ENCODE data around the gene ASB3. TPM values are rescaled to one million over a fixed set of nuclear protein-coding genes. Genes with fewer than 3 reads are reported as not detected.

ASB3 gene
- total and polyA plus RNA-seq, 7 experiments from 2014 or later = 15.0 to 43.2 (median 27.2) TPM

- Mint-ChIP-seq H3K9me3 (peaks cover 0 to 5% (median 0%) of the 10 kb centered on the region in 11 donors), H3K27ac (peak overlapping the region in 6 of 9 donors; percentile 2 to 59 (median 14)), H3K27me3 (no peaks in the 10 kb centered on the region), H3K4me1 (peaks cover 29 to 65% (median 49%) of the 10 kb centered on the region in 7 donors), H3K4me3 (peak overlapping the region in 1 of 10 donors; percentile 56), H3K36me3 (peaks cover 6 to 35% (median 17%) of the 10 kb centered on the region in 5 donors)
- peaks cover 0 to 7% (median 4%) of the 10 kb centered on the region in 3 experiments for H3K36me3 ChIP-seq (ENCODE audit: control insufficient read depth in 2 of 3, insufficient read depth in 3 of 3, low read length in 3 of 3)
- H3K27me3 ChIP-seq (ENCODE audit: control insufficient read depth in 2 of 2, insufficient read depth in 2 of 2, low read length in 2 of 2) = no peaks in the 10 kb centered on the region
- H3K4me1 ChIP-seq (ENCODE audit: control insufficient read depth in 2 of 2, insufficient read depth in 2 of 2, low read length in 2 of 2) = peaks cover 1 to 14% of the 10 kb centered on the region in 2 donors
- ChIA-PET CTCF (no interaction called here), POLR2A (interaction anchor here (2.7 kb wide), 1 partner anchor 12 kb away, joined by 7 read pairs; the partner anchor contains the start of gene CHAC2)
- no peak overlapping the region for H3K4me3 ChIP-seq (ENCODE audit: low read length)
- no peak overlapping the region for H3K27ac ChIP-seq (ENCODE audit: low read depth, low read length)
- ATAC-seq = no peak
- no peak for DNase-seq
- intact Hi-C loops (cut with micrococcal nuclease) = loop anchor here in 1 of 2 donors (10.0 kb wide), 1 partner anchor 1265 kb away; no protein-coding TSS in a partner anchor
- H3K9me3 ChIP-seq (ENCODE audit: control insufficient read depth in 2 of 3, low read length in 3 of 3) = no peaks in the 10 kb centered on the region
Observed at GRCh38 chr2:53780056-53780455, 6.7 kb downstream of the ASB3 start.

GRCh38 chr2:53778536-53779162, 8.1 kb downstream of the ASB3 start:
- H3K27me3 Mint-ChIP-seq = no peaks in the 10 kb centered on the region
- Histone ChIP-seq H3K36me3 (ENCODE audit: control insufficient read depth in 2 of 3, insufficient read depth in 3 of 3, low read length in 3 of 3) (peaks cover 0 to 7% (median 4%) of the 10 kb centered on the region in 3 experiments), H3K27ac (ENCODE audit: low read depth, low read length) (no peak overlapping the region), H3K9me3 (ENCODE audit: control insufficient read depth in 2 of 3, low read length in 3 of 3) (no peaks in the 10 kb centered on the region), H3K27me3 (ENCODE audit: control insufficient read depth in 2 of 2, insufficient read depth in 2 of 2, low read length in 2 of 2) (no peaks in the 10 kb centered on the region), H3K4me1 (ENCODE audit: control insufficient read depth in 2 of 2, insufficient read depth in 2 of 2, low read length in 2 of 2) (no peaks in the 10 kb centered on the region), H3K4me3 (ENCODE audit: low read length) (no peak overlapping the region)
- ChIA-PET CTCF (no interaction called here), POLR2A (interaction anchor here (0.6 kb wide), 1 partner anchor 8 kb away, joined by 4 read pairs; no protein-coding TSS in a partner anchor)
- DNase-seq (no peak), ATAC-seq (peak; percentile 55)
- H3K4me1 Mint-ChIP-seq = peaks cover 22 to 53% (median 39%) of the 10 kb centered on the region in 7 donors
- H3K27ac Mint-ChIP-seq = peak overlapping the region in 2 of 9 donors; percentile 54 to 71
- peaks cover 0 to 5% (median 0%) of the 10 kb centered on the region in 11 donors for H3K9me3 Mint-ChIP-seq
- no peak overlapping the region for H3K4me3 Mint-ChIP-seq
- intact Hi-C loops (cut with micrococcal nuclease) = no loop called here
- H3K36me3 Mint-ChIP-seq = peaks cover 6 to 40% (median 20%) of the 10 kb centered on the region in 5 donors

- ATAC-seq (no peak), DNase-seq (no peak)
- Mint-ChIP-seq H3K27ac (peak overlapping the region in 8 of 9 donors; percentile 2 to 85 (median 11)), H3K4me3 (no peak overlapping the region), H3K9me3 (peaks cover 0 to 7% (median 0%) of the 10 kb centered on the region in 11 donors), H3K36me3 (peaks cover 6 to 45% (median 21%) of the 10 kb centered on the region in 5 donors), H3K27me3 (no peaks in the 10 kb centered on the region), H3K4me1 (peaks cover 21 to 43% (median 31%) of the 10 kb centered on the region in 7 donors)
- H3K27ac ChIP-seq (ENCODE audit: low read depth, low read length) = no peak overlapping the region
- ChIA-PET POLR2A (interaction anchor here (0.7 to 3.6 kb wide), 5 partner anchors 8 to 840 kb away, joined by 3 to 17 read pairs (median 6); partner anchors contain the start of genes CHAC2 and ERLEC1), CTCF (no interaction called here)
- H3K4me3 ChIP-seq (ENCODE audit: low read length) = no peak overlapping the region
- H3K36me3 ChIP-seq (ENCODE audit: control insufficient read depth in 2 of 3, insufficient read depth in 3 of 3, low read length in 3 of 3) = peaks cover 0 to 7% (median 4%) of the 10 kb centered on the region in 3 experiments
- intact Hi-C loops (cut with micrococcal nuclease) = no loop called here
- no peaks in the 10 kb centered on the region for H3K4me1 ChIP-seq (ENCODE audit: control insufficient read depth in 2 of 2, insufficient read depth in 2 of 2, low read length in 2 of 2)
- no peaks in the 10 kb centered on the region for H3K9me3 ChIP-seq (ENCODE audit: control insufficient read depth in 2 of 3, low read length in 3 of 3)
- no peaks in the 10 kb centered on the region for H3K27me3 ChIP-seq (ENCODE audit: control insufficient read depth in 2 of 2, insufficient read depth in 2 of 2, low read length in 2 of 2)
Observed at GRCh38 chr2:53777134-53777533, 9.6 kb downstream of the ASB3 start.

- no peaks in the 10 kb centered on the region for H3K9me3 ChIP-seq (ENCODE audit: control insufficient read depth in 2 of 3, low read length in 3 of 3)
- POLR2A ChIA-PET = interaction anchor here (0.6 to 4.2 kb wide), 3 partner anchors 9 to 16 kb away, joined by 4 to 59 read pairs (median 4); partner anchors contain the start of genes ASB3 and ERLEC1
- CTCF ChIA-PET = interaction anchor here (2.0 kb wide), 1 partner anchor 16 kb away, joined by 7 read pairs; the partner anchor contains the start of genes ASB3 and ERLEC1
- H3K4me1 ChIP-seq (ENCODE audit: control insufficient read depth in 2 of 2, insufficient read depth in 2 of 2, low read length in 2 of 2) = peaks cover 0 to 8% of the 10 kb centered on the region in 2 donors
- Mint-ChIP-seq H3K27ac (peak overlapping the region in 2 of 9 donors; percentile 41 to 68), H3K36me3 (peaks cover 0 to 18% (median 6%) of the 10 kb centered on the region in 5 donors), H3K9me3 (peaks cover 0 to 2% (median 0%) of the 10 kb centered on the region in 11 donors), H3K4me3 (no peak overlapping the region), H3K27me3 (no peaks in the 10 kb centered on the region), H3K4me1 (peaks cover 7 to 46% (median 39%) of the 10 kb centered on the region in 7 donors)
- H3K27ac ChIP-seq (ENCODE audit: low read depth, low read length) = no peak overlapping the region
- no peak overlapping the region for H3K4me3 ChIP-seq (ENCODE audit: low read length)
- intact Hi-C loops (cut with micrococcal nuclease) = no loop called here
- ATAC-seq (no peak), DNase-seq (no peak)
- no peaks in the 10 kb centered on the region for H3K27me3 ChIP-seq (ENCODE audit: control insufficient read depth in 2 of 2, insufficient read depth in 2 of 2, low read length in 2 of 2)
- H3K36me3 ChIP-seq (ENCODE audit: control insufficient read depth in 2 of 3, insufficient read depth in 3 of 3, low read length in 3 of 3) = peaks cover 0 to 4% (median 0%) of the 10 kb centered on the region in 3 experiments
Observed at GRCh38 chr2:53770264-53770663, 16.5 kb downstream of the ASB3 start.

GRCh38 chr2:53769318-53769945, 17.3 kb downstream of the ASB3 start:
- H3K9me3 ChIP-seq (ENCODE audit: control insufficient read depth in 2 of 3, low read length in 3 of 3) = no peaks in the 10 kb centered on the region
- no peaks in the 10 kb centered on the region for H3K27me3 Mint-ChIP-seq
- DNase-seq (no peak), ATAC-seq (no peak)
- no peaks in the 10 kb centered on the region for H3K27me3 ChIP-seq (ENCODE audit: control insufficient read depth in 2 of 2, insufficient read depth in 2 of 2, low read length in 2 of 2)
- H3K4me1 Mint-ChIP-seq = peaks cover 7 to 46% (median 39%) of the 10 kb centered on the region in 7 donors
- peaks cover 0 to 23% (median 7%) of the 10 kb centered on the region in 5 donors for H3K36me3 Mint-ChIP-seq
- ChIA-PET POLR2A (interaction anchor here (2.3 to 4.2 kb wide), 2 partner anchors 7 to 17 kb away, joined by 17 to 59 read pairs; partner anchors contain the start of genes ASB3 and ERLEC1), CTCF (interaction anchor here (2.0 kb wide), 1 partner anchor 17 kb away, joined by 7 read pairs; the partner anchor contains the start of genes ASB3 and ERLEC1)
- peaks cover 0 to 8% of the 10 kb centered on the region in 2 donors for H3K4me1 ChIP-seq (ENCODE audit: control insufficient read depth in 2 of 2, insufficient read depth in 2 of 2, low read length in 2 of 2)
- H3K9me3 Mint-ChIP-seq = peaks cover 0 to 2% (median 0%) of the 10 kb centered on the region in 11 donors
- no peak overlapping the region for H3K27ac ChIP-seq (ENCODE audit: low read depth, low read length)
- intact Hi-C loops (cut with micrococcal nuclease) = loop anchor here (2.0 to 5.0 kb wide), 6 partner anchors 203 to 1849 kb away; partner anchors contain the start of genes PSME4 (in 2 of the 2), ACYP2 (in 1 of the 2), CCDC88A (in 1 of the 2) and CLHC1 (in 1 of the 2)
- no peak overlapping the region for H3K4me3 ChIP-seq (ENCODE audit: low read length)
- H3K4me3 Mint-ChIP-seq = peak overlapping the region in 2 of 10 donors; percentile 16 to 39
- peaks cover 0 to 4% (median 0%) of the 10 kb centered on the region in 3 experiments for H3K36me3 ChIP-seq (ENCODE audit: control insufficient read depth in 2 of 3, insufficient read depth in 3 of 3, low read length in 3 of 3)
- peak overlapping the region in 2 of 9 donors; percentile 16 to 68 for H3K27ac Mint-ChIP-seq

GRCh38 chr2:53768242-53768542, 18.6 kb downstream of the ASB3 start:
- Histone ChIP-seq H3K36me3 (ENCODE audit: control insufficient read depth in 2 of 3, insufficient read depth in 3 of 3, low read length in 3 of 3) (peaks cover 0 to 6% (median 0%) of the 10 kb centered on the region in 3 experiments), H3K27ac (ENCODE audit: low read depth, low read length) (peak overlapping the region; percentile 86), H3K9me3 (ENCODE audit: control insufficient read depth in 2 of 3, low read length in 3 of 3) (no peaks in the 10 kb centered on the region), H3K27me3 (ENCODE audit: control insufficient read depth in 2 of 2, insufficient read depth in 2 of 2, low read length in 2 of 2) (no peaks in the 10 kb centered on the region), H3K4me3 (ENCODE audit: low read length) (peak overlapping the region; percentile 80), H3K4me1 (ENCODE audit: control insufficient read depth in 2 of 2, insufficient read depth in 2 of 2, low read length in 2 of 2) (peaks cover 0 to 8% of the 10 kb centered on the region in 2 donors)
- Mint-ChIP-seq H3K27me3 (no peaks in the 10 kb centered on the region), H3K27ac (peak overlapping the region; percentile 60 to 99 (median 90)), H3K4me3 (peak overlapping the region; percentile 88 to 98 (median 92)), H3K36me3 (peaks cover 0 to 22% (median 10%) of the 10 kb centered on the region in 5 donors), H3K4me1 (peaks cover 7 to 41% (median 33%) of the 10 kb centered on the region in 7 donors), H3K9me3 (peaks cover 0 to 2% (median 0%) of the 10 kb centered on the region in 11 donors)
- peak; percentile 80 for ATAC-seq
- ChIA-PET POLR2A (interaction anchor here (0.5 to 4.2 kb wide), 6 partner anchors 8 to 1857 kb away, joined by 3 to 59 read pairs (median 6); partner anchors contain the start of genes ACYP2, ASB3 and ERLEC1), CTCF (interaction anchor here (0.6 to 2.0 kb wide), 2 partner anchors 18 to 21 kb away, joined by 3 to 7 read pairs; partner anchors contain the start of genes ASB3 and ERLEC1)
- intact Hi-C loops (cut with micrococcal nuclease) = loop anchor here (2.0 to 5.0 kb wide), 6 partner anchors 204 to 1851 kb away; partner anchors contain the start of genes PSME4 (in 2 of the 2), ACYP2 (in 1 of the 2), CCDC88A (in 1 of the 2) and CLHC1 (in 1 of the 2)
- peak in 1 of 9 donors; percentile 53 for DNase-seq
